Measurements from ENCODE around the gene PRR23E. TPM values are rescaled to one million over a fixed set of nuclear protein-coding genes. Genes with fewer than 3 reads are reported as not detected.

The PRR23E gene
- total and polyA plus RNA-seq, 10 of the 15 experiments (the other 5 are each of a cell fraction or from before 2014, with no cell fraction given): not detected

DNA sequence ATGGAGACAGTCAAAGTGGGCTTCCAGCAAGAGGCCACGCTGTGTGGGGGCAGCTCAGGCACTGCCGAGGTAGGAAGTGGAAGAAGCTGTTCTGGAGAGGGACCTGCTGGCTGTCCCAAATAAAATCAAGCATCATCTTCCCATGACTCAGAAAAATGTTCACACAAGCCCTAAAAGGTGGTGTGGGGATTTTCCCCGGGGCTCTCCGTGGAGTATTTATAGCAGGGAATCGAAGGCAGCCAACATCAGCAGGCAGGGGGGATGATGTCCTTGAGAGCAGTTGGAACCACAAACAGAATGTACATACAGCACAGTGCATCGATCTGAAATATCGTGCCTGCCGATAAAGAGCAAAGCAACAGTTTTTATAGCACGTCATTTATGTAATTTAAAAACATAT, 27.6 kb downstream of the PRR23E start (continued):
- TF ChIP-seq, protein P1, sequence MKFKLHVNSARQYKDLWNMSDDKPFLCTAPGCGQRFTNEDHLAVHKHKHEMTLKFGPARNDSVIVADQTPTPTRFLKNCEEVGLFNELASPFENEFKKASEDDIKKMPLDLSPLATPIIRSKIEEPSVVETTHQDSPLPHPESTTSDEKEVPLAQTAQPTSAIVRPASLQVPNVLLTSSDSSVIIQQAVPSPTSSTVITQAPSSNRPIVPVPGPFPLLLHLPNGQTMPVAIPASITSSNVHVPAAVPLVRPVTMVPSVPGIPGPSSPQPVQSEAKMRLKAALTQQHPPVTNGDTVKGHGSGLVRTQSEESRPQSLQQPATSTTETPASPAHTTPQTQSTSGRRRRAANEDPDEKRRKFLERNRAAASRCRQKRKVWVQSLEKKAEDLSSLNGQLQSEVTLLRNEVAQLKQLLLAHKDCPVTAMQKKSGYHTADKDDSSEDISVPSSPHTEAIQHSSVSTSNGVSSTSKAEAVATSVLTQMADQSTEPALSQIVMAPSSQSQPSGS (IDR thresholded peaks at IDR 0.05; ENCODE audit: low read length): peak; percentile 50; the same call in 1 of the 2 replicates
- TF ChIP-seq IRF4 (IDR thresholded peaks at IDR 0.05; ENCODE audit: low read depth, low read length) (peak; percentile 22; the same call in 1 of the 2 replicates), CHD2 (IDR thresholded peaks at IDR 0.05; ENCODE audit: borderline replicate concordance, low read depth, low read length) (peak; percentile 56; the same call in 1 of the 2 replicates), IKZF2 (IDR thresholded peaks at IDR 0.05) (peak; percentile 83; a peak in 3 of 4 replicates), RELA (IDR thresholded peaks at IDR 0.05; ENCODE audit: borderline replicate concordance, partially characterized antibody) (peak; percentile 87), BHLHE40 (IDR thresholded peaks at IDR 0.05; ENCODE audit: borderline replicate concordance in 1 of 2, low read depth in 2 of 2, low read length in 1 of 2) (peak; percentile 28 to 31; a peak in 1 of 4 replicates)

DNA sequence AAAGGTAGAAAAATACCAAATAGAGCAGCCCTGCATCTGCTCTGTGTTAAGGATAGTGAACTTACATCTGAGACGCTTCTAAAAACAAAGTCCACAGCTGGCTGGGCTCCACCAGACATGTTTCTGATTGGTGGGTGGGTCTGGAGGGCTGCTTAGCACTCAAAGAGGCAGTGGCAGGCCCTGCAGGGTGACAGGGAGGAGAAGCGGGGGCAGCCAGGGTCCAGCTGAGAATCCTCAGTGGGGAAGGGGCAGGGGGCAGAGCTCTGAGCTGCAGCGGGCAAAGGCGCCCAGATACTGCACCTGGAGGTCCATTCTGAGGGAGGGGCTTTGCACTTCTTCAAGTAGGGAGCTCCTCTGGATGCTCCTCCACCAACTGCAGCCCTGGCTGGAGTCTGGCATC, 28.1 kb downstream of the PRR23E start:
- no peak overlapping the region for H3K4me2 ChIP-seq (ENCODE audit: control insufficient read depth, insufficient read depth)
- ChIA-PET RAD21 (ENCODE audit: unreplicated experiment) (interaction anchor here (0.6 to 4.6 kb wide), 11 partner anchors 8 to 333 kb away, joined by 3 to 48 read pairs (median 4); no protein-coding TSS in a partner anchor), CTCF (interaction anchor here (1.7 kb wide), 1 partner anchor 9 kb away, joined by 6 read pairs; no protein-coding TSS in a partner anchor), SMC1A (ENCODE audit: uncharacterized antibody, unreplicated experiment) (interaction anchor here (0.7 to 2.9 kb wide), 10 partner anchors 9 to 87 kb away, joined by 3 to 39 read pairs (median 5); no protein-coding TSS in a partner anchor), POLR2A (interaction anchor here (0.6 to 2.0 kb wide), 5 partner anchors 8 to 466 kb away, joined by 3 to 20 read pairs (median 5); no protein-coding TSS in a partner anchor)
- FAIRE-seq (no peak), ATAC-seq (no peak), DNase-seq (ENCODE audit: low read depth, low spot score) (no peak)
- H3K79me2 ChIP-seq (ENCODE audit: control insufficient read depth, insufficient read depth, low read length): no peaks in the 10 kb centered on the region
- H3K9me3 ChIP-seq (replicated peaks; ENCODE audit: control insufficient read depth, insufficient read depth, low read length): peaks cover 2% of the 10 kb centered on the region; the same call in 2 of the 3 replicates
- in situ Hi-C loops (cut with MboI) (no loop called here), intact Hi-C loops (cut with micrococcal nuclease; ENCODE audit: unreplicated experiment) (no loop called here)
- H3K4me3 ChIP-seq: no peak overlapping the region
- H3K9ac ChIP-seq (ENCODE audit: control insufficient read depth, insufficient read depth, low read length): no peak overlapping the region
- no TSS peak for BruUV-seq (replicated peaks)
- TF ChIP-seq, protein P2, sequence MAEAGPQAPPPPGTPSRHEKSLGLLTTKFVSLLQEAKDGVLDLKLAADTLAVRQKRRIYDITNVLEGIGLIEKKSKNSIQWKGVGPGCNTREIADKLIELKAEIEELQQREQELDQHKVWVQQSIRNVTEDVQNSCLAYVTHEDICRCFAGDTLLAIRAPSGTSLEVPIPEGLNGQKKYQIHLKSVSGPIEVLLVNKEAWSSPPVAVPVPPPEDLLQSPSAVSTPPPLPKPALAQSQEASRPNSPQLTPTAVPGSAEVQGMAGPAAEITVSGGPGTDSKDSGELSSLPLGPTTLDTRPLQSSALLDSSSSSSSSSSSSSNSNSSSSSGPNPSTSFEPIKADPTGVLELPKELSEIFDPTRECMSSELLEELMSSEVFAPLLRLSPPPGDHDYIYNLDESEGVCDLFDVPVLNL (IDR thresholded peaks at IDR 0.05; ENCODE audit: low read depth, low read length): no peak
- TF ChIP-seq CHD1 (IDR thresholded peaks at IDR 0.05; ENCODE audit: low read depth, low read length): no peak
- H3K27me3 ChIP-seq (replicated peaks in 1 of 2; ENCODE audit: control insufficient read depth in 2 of 2, insufficient read depth in 2 of 2, low read length in 1 of 2): no peaks in the 10 kb centered on the region; a peak in 1 of 4 replicates
- WGBS (ENCODE audit: insufficient coverage, insufficient replicate concordance, low lambda C conversion rate, missing lambda C conversion rate): 11% methylated on average over 4 of the region's 4 CpGs
- no peaks in the 10 kb centered on the region for H4K20me1 ChIP-seq (ENCODE audit: control insufficient read depth, insufficient read depth)
- no peaks in the 10 kb centered on the region for H3K36me3 ChIP-seq (ENCODE audit: control insufficient read depth in 2 of 2, insufficient read depth in 2 of 2, low read length in 1 of 2)
- peaks cover 16% of the 10 kb centered on the region for H3K4me1 ChIP-seq (ENCODE audit: control insufficient read depth, insufficient read depth, low read length)
- H2AFZ ChIP-seq (ENCODE audit: control insufficient read depth, low read depth, low read length): no peak overlapping the region
- H3K27ac ChIP-seq (ENCODE audit: control insufficient read depth, insufficient read depth): no peak overlapping the region; the same call in 1 of the 2 replicates
